ENCODE results near the gene CNTN3. TPM values are rescaled to one million over a fixed set of nuclear protein-coding genes. Genes with fewer than 3 reads are reported as not detected.

CNTN3 gene
- total and polyA plus RNA-seq, 2 of the 13 experiments (the other 11 are each of a cell fraction or from before 2014, with no cell fraction given), result not detected

GRCh38 chr3:74575857-74576256, 38.6 kb downstream of the CNTN3 start:
- Histone ChIP-seq H3K9ac (ENCODE audit: insufficient read depth, low read depth, low read length) (no peak overlapping the region), H2AFZ (ENCODE audit: low read length) (no peak overlapping the region), H4K20me1 (ENCODE audit: insufficient read depth, low read length) (no peaks in the 10 kb centered on the region), H3K4me1 (ENCODE audit: insufficient read depth, low read length) (no peaks in the 10 kb centered on the region), H3K9me3 (ENCODE audit: low read length) (peaks cover 13% of the 10 kb centered on the region), H3K79me2 (ENCODE audit: insufficient read depth, low read length) (no peaks in the 10 kb centered on the region), H3K4me3 (replicated peaks in 1 of 3; ENCODE audit: insufficient read depth in 1 of 3, low read depth in 2 of 3, low read length in 3 of 3) (no peak overlapping the region), H3K4me2 (ENCODE audit: low read depth, low read length) (no peak overlapping the region), H3K27me3 (ENCODE audit: control insufficient read depth in 1 of 2, insufficient read depth in 2 of 2, low read length in 2 of 2) (no peaks in the 10 kb centered on the region), H3K27ac (ENCODE audit: extremely low read length, insufficient read depth, low read length) (no peak overlapping the region), H3K36me3 (replicated peaks in 1 of 2; ENCODE audit: control insufficient read depth in 1 of 2, insufficient read depth in 2 of 2, low read length in 2 of 2) (no peaks in the 10 kb centered on the region)
- in situ Hi-C loops (cut with HindIII; ENCODE audit: extremely low pct_ligation_motif_present, low pct_unique_long_range_greater_than_20kb) (no loop called here), intact Hi-C loops (cut with micrococcal nuclease; ENCODE audit: unreplicated experiment) (no loop called here)
- 24% methylated on average over 3 of the region's 3 CpGs for WGBS (ENCODE audit: low lambda C conversion rate)
- FAIRE-seq, result no peak
- BruUV-seq (replicated peaks), result no TSS peak
- TF ChIP-seq SRSF1 (optimal IDR thresholded peaks at IDR 0.05; ENCODE audit: low read depth, low read length), result no peak
- TF ChIP-seq ZNF281 (CRISPR knock-in tag; IDR thresholded peaks at IDR 0.05; ENCODE audit: borderline replicate concordance), result no peak
- TF ChIP-seq ZNF580 (CRISPR knock-in tag; IDR thresholded peaks at IDR 0.05; ENCODE audit: borderline replicate concordance, low read depth), result no peak
- no peak for TF ChIP-seq PPARG (CRISPR knock-in tag; conservative IDR thresholded peaks at IDR 0.05)
- TF ChIP-seq SP4 (CRISPR knock-in tag; IDR thresholded peaks at IDR 0.05), result no peak
- no peak for TF ChIP-seq NCOA2 (CRISPR knock-in tag; IDR thresholded peaks at IDR 0.05)
- TF ChIP-seq JUNB (CRISPR knock-in tag; IDR thresholded peaks at IDR 0.05; ENCODE audit: borderline replicate concordance), result no peak
- ATAC-seq, result no peak
- DNase-seq (ENCODE audit: low spot score), result no peak
- ChIA-PET CTCF (ENCODE audit: low intra/inter-chr PET ratio, low total read pairs) (no interaction called here), POLR2A (no interaction called here)

All from HepG2 (cell line).